ENCODE data around the gene ACOT7.
"Not testable (repeated sequence)": the region's sequence is repeated elsewhere in the genome, so short reads cannot be mapped to it uniquely, and the experiment has no call there.

Gene ACOT7

DNA sequence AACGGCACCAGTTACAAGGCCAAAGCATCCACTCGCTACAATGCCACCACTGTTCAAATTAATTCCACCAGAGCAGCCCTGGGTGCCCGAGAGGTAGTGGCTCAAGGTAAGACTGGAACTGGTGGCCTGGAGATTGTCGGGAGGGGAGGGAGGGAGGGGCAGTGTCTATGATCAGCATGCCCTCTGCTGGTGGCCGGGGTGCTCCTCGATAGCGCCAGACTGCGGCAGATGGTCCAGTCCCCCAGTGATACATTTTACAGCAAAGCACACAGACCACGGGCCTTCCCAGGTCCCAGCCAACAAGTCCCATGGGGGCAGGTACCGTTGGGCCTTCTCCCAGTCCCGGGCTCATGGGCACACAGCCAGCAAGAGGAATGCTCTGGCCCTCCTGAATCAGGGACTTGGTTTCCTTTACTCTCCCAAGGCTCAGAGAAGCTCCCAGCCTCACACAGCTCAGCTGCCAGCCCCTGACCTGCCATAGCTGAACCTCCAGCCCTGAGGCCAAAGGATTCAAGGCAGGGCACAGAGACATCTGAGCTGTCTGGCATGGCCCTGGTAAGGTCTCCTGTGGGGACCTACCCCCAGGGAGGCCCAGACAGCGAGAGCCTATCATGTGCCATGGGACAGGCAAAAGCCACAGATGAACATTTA, 15.3 kb downstream of the ACOT7 start:
- H3F3A ChIP-seq (ENCODE audit: insufficient read depth, low read length): no peaks in the 10 kb centered on the region
- H3K4me2 ChIP-seq (ENCODE audit: low read depth, low read length): no peak overlapping the region
- no peaks in the 10 kb centered on the region for H3K36me3 ChIP-seq (replicated peaks; ENCODE audit: insufficient read depth, low read length)
- no peak overlapping the region for H2AFZ ChIP-seq (ENCODE audit: low read length)
- H3K27ac ChIP-seq (ENCODE audit: low read length): no peak overlapping the region
- H3K9ac ChIP-seq (ENCODE audit: low read length): no peak overlapping the region
- TF ChIP-seq, protein P1, sequence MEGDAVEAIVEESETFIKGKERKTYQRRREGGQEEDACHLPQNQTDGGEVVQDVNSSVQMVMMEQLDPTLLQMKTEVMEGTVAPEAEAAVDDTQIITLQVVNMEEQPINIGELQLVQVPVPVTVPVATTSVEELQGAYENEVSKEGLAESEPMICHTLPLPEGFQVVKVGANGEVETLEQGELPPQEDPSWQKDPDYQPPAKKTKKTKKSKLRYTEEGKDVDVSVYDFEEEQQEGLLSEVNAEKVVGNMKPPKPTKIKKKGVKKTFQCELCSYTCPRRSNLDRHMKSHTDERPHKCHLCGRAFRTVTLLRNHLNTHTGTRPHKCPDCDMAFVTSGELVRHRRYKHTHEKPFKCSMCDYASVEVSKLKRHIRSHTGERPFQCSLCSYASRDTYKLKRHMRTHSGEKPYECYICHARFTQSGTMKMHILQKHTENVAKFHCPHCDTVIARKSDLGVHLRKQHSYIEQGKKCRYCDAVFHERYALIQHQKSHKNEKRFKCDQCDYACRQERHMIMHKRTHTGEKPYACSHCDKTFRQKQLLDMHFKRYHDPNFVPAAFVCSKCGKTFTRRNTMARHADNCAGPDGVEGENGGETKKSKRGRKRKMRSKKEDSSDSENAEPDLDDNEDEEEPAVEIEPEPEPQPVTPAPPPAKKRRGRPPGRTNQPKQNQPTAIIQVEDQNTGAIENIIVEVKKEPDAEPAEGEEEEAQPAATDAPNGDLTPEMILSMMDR (IDR thresholded peaks at IDR 0.05; ENCODE audit: low read length): no peak
- no peak for TF ChIP-seq EZH2phosphoT487 (IDR thresholded peaks at IDR 0.05; ENCODE audit: low read length)
- no peak for TF ChIP-seq EZH2 (optimal IDR thresholded peaks at IDR 0.05; ENCODE audit: low read depth, low read length)
- H3K4me3 ChIP-seq (ENCODE audit: low read length): no peak overlapping the region
- H3K9me3 ChIP-seq (replicated peaks; ENCODE audit: insufficient read depth, low read length): no peaks in the 10 kb centered on the region
- no peaks in the 10 kb centered on the region for H3K9me2 ChIP-seq (replicated peaks; ENCODE audit: insufficient read depth, low read length)
- H3K27me3 ChIP-seq (replicated peaks; ENCODE audit: insufficient read depth, low read length): no peaks in the 10 kb centered on the region
- no peaks in the 10 kb centered on the region for H3K4me1 ChIP-seq (ENCODE audit: low read length)
- H4K20me1 ChIP-seq (ENCODE audit: insufficient read depth, low read length): no peaks in the 10 kb centered on the region
- no peak for DNase-seq
- H3K79me2 ChIP-seq (ENCODE audit: low read length): peaks cover 72% of the 10 kb centered on the region

DNA sequence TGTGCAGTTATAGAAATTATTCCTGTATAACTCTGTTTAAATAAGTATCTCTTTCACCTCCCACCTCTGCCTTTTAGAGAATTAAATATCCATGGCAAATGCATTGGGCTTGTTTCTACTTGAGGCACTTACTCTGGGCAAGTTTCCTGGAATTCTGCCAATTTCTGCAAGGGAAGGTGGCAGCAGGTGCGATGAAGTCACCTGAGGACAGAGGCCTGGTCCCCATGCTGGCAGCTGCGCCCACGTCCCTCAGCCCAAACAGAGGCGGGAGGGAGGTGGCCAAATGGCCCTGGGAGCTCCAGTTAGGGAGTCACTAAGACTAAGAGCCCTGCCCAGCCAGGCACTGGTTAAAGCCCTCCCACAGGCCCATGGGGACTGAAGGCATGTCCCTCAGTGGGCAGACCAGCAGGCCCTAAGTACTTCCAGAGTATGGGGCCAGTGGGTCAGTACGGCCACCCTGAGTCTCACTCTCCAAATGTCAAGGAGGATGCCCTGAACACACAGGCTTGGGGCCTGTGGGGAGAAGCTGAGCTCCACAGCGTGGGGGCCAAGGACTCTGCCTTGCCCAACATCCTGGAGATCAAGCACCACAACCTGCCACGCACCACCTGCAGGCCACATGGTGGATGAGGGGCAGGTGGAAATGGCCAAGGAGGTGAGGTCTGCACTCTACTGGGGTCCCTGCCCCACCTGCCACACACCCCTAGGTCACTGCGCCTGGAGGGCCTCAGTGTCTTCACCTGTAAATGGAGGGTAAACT, 19.4 kb downstream of the ACOT7 start:
- H3K36me3 ChIP-seq (replicated peaks; ENCODE audit: insufficient read depth, low read length): no peaks in the 10 kb centered on the region
- H3K4me2 ChIP-seq (ENCODE audit: low read depth, low read length): no peak overlapping the region
- H3K27ac ChIP-seq (ENCODE audit: low read length): no peak overlapping the region
- H4K20me1 ChIP-seq (ENCODE audit: insufficient read depth, low read length): no peaks in the 10 kb centered on the region
- no peaks in the 10 kb centered on the region for H3K4me1 ChIP-seq (ENCODE audit: low read length)
- H3K9ac ChIP-seq (ENCODE audit: low read length): no peak overlapping the region
- peaks cover 47% of the 10 kb centered on the region for H3K79me2 ChIP-seq (ENCODE audit: low read length)
- TF ChIP-seq EZH2phosphoT487 (IDR thresholded peaks at IDR 0.05; ENCODE audit: low read length): no peak
- TF ChIP-seq, protein P1 (IDR thresholded peaks at IDR 0.05; ENCODE audit: low read length): no peak
- TF ChIP-seq EZH2 (optimal IDR thresholded peaks at IDR 0.05; ENCODE audit: low read depth, low read length): no peak
- H3K27me3 ChIP-seq (replicated peaks; ENCODE audit: insufficient read depth, low read length): no peaks in the 10 kb centered on the region
- no peaks in the 10 kb centered on the region for H3F3A ChIP-seq (ENCODE audit: insufficient read depth, low read length)
- H3K9me2 ChIP-seq (replicated peaks; ENCODE audit: insufficient read depth, low read length): no peaks in the 10 kb centered on the region
- H3K9me3 ChIP-seq (replicated peaks; ENCODE audit: insufficient read depth, low read length): no peaks in the 10 kb centered on the region
- H2AFZ ChIP-seq (ENCODE audit: low read length): no peak overlapping the region
- DNase-seq: no peak
- H3K4me3 ChIP-seq (ENCODE audit: low read length): no peak overlapping the region

DNA sequence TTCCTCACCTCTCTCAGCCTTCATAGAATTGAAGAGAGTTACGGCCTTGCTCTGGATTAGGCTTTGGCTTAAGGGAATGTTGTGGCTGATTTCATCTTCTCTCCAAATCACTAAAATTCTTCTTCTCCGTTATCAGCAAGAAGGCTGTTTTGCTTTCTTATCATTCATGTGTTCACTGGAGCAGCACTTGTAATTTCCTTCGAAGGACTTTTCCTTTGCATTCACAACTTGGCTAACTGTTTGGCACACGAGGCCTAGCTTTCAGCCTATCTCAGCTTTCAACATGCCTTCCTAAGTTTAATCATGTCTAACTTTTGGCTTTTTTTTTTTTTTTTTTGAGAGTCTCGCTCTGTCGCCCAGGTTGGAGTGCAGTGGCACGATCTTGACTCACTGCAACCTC, 21.3 kb downstream of the ACOT7 start:
- not testable (repeated sequence) for DNase-seq; H3F3A ChIP-seq (ENCODE audit: insufficient read depth, low read length); H3K4me1 ChIP-seq (ENCODE audit: low read length); H3K4me3 ChIP-seq (ENCODE audit: low read length); H3K9me2 ChIP-seq (replicated peaks; ENCODE audit: insufficient read depth, low read length); H2AFZ ChIP-seq (ENCODE audit: low read length); H3K27me3 ChIP-seq (replicated peaks; ENCODE audit: insufficient read depth, low read length); H3K9ac ChIP-seq (ENCODE audit: low read length); H3K9me3 ChIP-seq (replicated peaks; ENCODE audit: insufficient read depth, low read length); H4K20me1 ChIP-seq (ENCODE audit: insufficient read depth, low read length); H3K27ac ChIP-seq (ENCODE audit: low read length); H3K36me3 ChIP-seq (replicated peaks; ENCODE audit: insufficient read depth, low read length); H3K4me2 ChIP-seq (ENCODE audit: low read depth, low read length)
- H3K79me2 ChIP-seq (ENCODE audit: low read length): peaks cover 39% of the 10 kb centered on the region

DNA sequence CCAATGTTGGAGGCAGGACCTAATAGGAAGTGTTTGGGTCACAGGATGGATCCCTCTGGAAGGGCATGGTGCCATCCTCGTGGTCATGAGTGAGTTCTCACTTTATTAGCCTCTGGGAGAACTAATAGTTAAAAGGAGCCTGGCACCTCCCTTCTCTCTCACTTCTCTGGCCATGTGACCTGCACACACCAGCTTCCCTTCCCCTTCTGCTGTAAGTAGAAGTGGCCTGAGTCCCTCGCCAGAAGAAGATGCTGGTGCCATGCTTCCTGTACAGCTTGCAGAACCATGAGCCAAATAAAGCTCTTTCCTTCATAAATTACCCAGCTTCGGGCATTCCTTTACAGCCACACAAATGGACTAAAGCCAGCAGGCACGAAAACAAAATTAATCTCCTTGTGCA, 23.6 kb downstream of the ACOT7 start:
- Histone ChIP-seq H3F3A (ENCODE audit: insufficient read depth, low read length) (no peaks in the 10 kb centered on the region), H3K9me3 (replicated peaks; ENCODE audit: insufficient read depth, low read length) (no peaks in the 10 kb centered on the region), H2AFZ (ENCODE audit: low read length) (no peak overlapping the region), H3K9ac (ENCODE audit: low read length) (no peak overlapping the region), H3K36me3 (replicated peaks; ENCODE audit: insufficient read depth, low read length) (no peaks in the 10 kb centered on the region), H3K27me3 (replicated peaks; ENCODE audit: insufficient read depth, low read length) (no peaks in the 10 kb centered on the region), H4K20me1 (ENCODE audit: insufficient read depth, low read length) (no peaks in the 10 kb centered on the region), H3K79me2 (ENCODE audit: low read length) (peaks cover 29% of the 10 kb centered on the region), H3K4me2 (ENCODE audit: low read depth, low read length) (no peak overlapping the region), H3K4me1 (ENCODE audit: low read length) (no peaks in the 10 kb centered on the region), H3K27ac (ENCODE audit: low read length) (no peak overlapping the region), H3K4me3 (ENCODE audit: low read length) (no peak overlapping the region), H3K9me2 (replicated peaks; ENCODE audit: insufficient read depth, low read length) (no peaks in the 10 kb centered on the region)
- TF ChIP-seq EZH2 (optimal IDR thresholded peaks at IDR 0.05; ENCODE audit: low read depth, low read length) (no peak), EZH2phosphoT487 (IDR thresholded peaks at IDR 0.05; ENCODE audit: low read length) (no peak)
- TF ChIP-seq, protein P1 (IDR thresholded peaks at IDR 0.05; ENCODE audit: low read length): no peak
- DNase-seq: no peak
